GM19099 (cell line): ENCODE data around the gene GRID1.

ENCODE experiments used
- POLR2A ChIP-seq: IDR thresholded peaks from 3 replicates; pipeline ENCODE4 v1.6.1; 2011; ENCODE audit warnings: low read depth; ENCODE audit not compliant: insufficient read length; ENCODE audit errors: extremely low read depth

Gene GRID1

GRCh38 chr10:86364491-86365345 lies 1.9 kb downstream of the GRID1 start:
- TF ChIP-seq POLR2A: no peak

DNA sequence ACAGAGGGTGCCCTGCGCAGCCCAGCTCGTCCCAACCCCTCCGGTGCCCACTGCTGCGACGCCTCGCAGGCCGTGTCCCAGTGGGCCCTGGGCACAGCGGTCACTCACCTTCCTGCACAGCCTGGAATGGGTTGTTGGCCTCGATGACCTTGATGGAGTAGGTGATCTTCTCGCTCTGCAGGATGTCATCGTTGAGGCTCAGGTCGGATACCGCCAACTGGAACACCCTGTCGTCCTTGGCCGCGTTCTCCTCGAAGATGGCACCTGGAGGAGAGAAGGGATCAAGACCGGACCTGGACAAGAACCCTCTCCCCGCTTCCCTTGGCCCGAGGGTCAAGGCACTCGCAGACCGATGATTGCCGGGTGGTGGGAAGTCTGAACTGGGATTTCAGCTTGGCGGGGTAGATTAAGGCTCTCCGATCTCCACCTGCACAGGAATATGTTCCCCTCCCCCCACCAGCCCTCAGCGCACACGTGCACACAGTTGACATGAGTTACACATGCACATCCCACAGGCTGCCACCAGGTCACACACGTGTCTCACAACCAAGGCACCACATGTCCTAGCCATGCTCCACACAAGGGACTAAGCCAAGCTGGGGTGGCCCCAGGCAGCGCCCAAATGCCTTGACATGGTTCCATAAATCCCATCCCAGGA lies 2.6 kb downstream of the GRID1 start:
- no peak for TF ChIP-seq POLR2A

- TF ChIP-seq POLR2A: no peak
These were observed 3.3 kb downstream of the GRID1 start for GRCh38 chr10:86363184-86363832.

DNA sequence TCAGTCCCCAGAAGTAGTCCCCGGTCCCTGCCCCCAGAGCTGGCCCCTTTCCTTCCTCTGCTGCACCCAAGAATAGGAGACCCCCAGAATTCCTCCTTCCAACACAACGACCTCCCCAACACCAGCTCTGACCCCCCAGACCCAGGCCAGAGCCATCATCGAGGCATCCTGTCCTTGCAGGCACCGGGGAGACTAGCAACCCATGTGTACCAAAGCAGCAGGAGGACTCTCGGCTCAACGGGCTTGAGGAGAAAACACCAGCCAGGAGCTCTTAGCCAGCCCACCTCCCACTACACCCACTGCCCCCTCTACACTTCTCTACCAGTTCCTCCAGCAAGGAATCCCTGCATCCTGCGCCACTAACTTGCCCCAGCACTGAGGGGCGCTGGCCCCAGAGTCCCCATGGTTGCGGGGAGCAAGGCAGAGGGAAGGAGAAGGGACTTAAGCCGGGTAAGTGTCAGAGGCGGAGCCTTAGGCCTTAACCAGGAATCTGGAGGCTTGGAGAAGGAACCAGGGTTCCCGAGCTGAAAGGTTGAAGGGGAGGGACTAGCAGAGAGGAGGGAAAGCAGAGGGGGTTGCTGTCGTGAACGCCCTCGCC lies 3.9 kb downstream of the GRID1 start:
- TF ChIP-seq POLR2A: no peak

DNA sequence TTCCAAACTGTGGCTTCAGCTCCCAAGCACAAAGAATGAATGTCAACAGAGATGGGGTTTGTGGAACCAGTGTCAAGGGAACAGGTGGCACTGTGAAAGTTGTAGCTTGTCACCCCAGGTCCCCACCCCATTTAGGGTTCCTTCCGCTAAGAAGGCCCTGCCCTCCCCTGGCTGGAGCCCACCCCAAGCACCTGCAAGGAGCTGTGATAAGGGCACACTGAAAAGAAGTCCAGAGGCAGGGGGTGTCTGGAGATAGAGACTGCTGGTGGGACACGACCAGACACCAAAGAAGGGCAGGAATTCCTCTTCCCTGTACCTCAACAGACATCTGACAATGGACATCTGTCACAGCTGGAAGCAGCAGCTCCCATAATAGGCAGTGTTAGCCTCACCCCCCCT lies 4.5 kb downstream of the GRID1 start:
- no peak for TF ChIP-seq POLR2A

DNA sequence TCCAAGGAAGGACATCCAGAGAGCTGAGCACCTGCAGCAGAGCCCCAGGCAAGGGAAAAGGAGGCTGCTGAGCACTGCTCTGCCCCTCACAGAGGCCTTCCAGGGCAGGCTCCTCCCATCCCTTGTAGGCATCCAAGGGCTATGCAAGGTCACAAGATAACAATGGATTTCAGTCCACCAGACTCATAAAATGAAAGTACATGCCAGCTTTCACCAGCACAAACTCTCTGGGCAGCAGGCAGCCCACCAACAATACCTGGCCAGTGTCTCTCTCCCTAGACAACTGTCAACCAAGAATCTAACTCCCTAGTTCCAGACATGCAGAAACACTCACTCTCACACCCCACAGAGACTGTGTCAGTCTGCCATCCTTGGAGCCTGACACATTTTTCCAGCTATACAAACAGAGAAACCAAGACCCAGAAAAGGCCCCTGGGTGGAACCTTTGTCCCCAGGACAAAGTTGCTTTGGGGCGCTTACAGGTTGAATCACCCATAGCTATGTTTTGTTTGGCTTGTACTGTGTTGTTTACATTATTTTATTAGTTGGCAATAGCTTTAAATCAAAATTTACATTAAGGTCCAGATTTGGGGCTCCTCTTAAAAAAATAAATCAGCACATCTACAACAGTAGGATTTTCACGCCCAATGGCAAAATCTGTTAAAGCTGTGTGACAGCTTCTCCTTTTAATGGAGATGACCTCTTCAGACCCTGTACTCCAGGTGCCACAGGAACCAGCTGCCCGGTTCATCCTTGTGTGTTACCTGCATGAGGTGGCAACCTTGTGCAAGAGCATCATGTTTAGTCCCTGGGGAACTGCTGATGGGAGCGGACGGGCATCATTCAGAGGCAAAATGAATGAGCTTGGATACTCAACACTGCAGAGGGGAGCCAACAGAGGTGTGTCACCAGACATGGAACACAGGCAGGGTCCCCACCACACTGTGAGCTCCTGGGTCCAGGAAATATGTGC lies 5.2 kb downstream of the GRID1 start:
- no peak for TF ChIP-seq POLR2A

- no peak for TF ChIP-seq POLR2A
These were observed 5.9 kb downstream of the GRID1 start for GRCh38 chr10:86360657-86361056.

DNA sequence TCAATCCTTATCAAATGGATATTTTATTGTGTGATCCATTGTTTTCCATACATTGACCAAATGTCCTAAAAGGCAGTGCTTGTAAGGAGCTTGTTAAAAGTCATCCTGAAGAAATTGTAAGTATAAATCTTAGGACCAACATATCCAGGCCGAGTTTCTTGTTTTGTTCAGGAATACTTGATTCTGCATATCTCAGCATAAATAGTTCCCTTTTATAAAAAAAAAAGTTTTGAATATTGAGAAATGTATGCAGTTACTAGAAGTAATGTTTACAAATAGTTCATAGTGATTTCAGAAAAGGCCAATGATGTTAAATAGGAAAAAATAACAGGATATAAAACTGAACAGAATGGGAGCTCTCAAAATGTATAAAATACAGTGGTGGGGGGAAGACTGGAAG lies 6.6 kb downstream of the GRID1 start:
- no peak for TF ChIP-seq POLR2A

GRCh38 chr10:86359111-86359510 lies 7.5 kb downstream of the GRID1 start:
- no peak for TF ChIP-seq POLR2A

DNA sequence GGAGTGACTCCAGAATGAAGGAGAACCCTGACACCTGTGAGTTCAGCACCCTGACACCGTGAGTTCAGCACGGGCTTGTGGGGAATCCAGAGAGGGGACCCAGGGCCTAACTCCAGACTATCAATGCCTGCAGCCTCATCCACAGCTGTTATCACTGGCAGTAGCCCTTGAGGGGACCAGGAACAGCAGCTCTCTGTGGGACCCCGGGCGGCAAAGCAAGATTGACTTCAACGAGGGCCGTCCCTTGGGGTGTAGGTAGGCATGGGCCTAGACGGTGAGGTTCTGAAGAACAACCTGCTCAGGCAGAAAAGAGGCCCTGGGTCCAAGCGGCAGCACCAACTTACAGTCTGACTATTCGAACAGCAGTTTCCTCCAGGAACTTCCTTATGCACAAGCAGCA lies 8.9 kb downstream of the GRID1 start:
- no peak for TF ChIP-seq POLR2A

DNA sequence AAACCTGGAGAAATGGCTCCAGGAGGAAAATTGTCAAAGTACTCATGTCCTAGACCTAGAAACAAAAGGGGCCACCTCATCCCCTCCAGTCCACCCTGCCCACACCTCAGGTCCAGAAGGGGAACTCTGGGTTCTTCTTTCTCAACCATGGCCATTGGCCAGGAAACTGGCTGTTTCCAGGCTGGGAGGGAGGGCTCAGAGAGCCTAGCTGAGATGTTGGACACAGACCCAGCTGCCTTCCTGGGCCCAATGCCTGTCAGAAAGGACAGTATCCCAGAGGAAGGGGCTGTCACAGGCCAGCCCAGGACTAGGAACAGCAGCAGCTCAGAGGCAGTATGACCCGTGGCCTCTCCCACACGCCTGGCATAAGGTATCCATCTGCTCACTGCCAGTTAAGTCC lies 9.6 kb downstream of the GRID1 start:
- no peak for TF ChIP-seq POLR2A

DNA sequence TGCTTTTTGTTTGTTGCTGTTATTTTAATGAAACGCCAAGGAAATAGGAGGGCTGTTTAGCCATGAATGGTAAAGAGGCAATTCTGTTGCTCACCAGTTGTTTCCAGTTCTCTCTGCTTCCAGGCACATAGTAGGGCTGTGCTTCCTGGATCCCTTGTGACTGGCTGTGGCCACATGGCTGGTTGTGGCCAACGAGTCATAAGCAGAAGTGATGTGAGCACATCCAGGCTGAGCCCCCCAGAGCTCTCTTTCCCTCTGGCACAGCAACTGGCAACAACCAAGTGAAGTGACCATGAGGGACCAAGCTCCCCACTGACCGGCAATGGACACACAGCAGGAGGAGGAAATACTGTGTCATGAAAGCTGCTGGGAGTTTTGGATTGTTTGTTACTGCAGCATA lies 10.3 kb downstream of the GRID1 start:
- TF ChIP-seq POLR2A: no peak

DNA sequence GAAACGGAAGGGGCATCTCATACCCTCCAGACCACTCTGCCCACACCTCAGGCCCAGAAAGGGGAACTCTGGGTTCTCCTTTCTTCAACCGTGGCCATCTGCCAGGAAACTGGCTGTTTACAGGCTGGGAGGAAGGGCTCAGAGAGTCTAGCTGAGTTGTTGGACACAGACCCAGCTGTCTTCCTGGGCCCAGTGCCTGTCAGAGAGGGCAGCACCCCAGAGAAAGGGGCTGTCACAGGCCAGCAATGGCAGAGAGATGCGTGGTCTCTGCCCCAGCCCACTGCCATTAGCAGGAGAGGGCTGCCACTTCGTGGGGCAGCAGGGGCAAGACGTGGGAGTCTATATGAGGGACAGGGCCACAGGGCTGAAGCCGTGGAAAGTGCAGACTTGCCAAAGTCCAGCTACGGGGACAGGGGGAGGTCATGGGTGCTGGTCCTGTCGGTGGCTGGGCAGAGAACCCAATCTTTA lies 11.0 kb downstream of the GRID1 start:
- no peak for TF ChIP-seq POLR2A

DNA sequence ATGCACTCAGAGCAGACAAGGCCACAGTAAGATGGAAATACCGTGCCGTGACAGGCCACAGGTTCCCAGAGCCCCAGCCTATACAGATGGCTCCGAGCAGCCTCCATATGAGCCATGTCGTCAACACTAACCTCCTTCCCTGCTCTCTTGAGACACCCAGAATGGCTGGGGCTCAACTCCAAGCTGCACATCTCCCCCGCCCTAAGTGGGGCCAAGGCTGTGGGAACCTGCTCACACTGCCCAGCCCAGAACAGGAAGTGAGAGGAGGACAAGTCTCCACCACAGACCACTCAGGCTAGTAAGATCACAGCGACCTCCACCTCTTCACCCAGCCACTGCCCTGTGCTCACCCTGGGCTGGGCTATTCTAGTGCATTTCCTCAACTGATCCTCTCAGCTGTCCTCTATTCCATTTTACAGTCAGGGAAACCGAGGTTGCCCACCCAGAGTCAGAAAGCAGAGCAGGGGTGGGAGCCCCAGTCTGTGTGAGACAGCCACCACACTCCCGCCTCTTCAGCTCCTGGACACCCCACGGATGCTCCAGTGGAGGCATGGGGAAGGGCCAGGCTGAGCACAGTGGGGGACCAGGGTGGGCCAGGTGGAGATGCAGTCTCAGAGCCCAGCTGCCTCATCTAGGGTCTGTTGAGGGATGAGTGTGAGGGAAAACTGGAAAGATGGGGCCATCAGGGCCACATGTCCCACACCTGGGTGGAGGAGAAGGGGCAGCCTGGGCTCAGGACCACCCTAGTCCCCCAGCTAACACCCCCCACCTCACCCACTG lies 11.6 kb downstream of the GRID1 start:
- no peak for TF ChIP-seq POLR2A
